Measurements from ENCODE around the gene CCN6. TPM values are rescaled to one million over a fixed set of nuclear protein-coding genes. Genes with fewer than 3 reads are reported as not detected.

Gene CCN6
- total and polyA plus RNA-seq, 11 donors: not detected

GRCh38 chr6:112034616-112034995 lies 19.3 kb upstream of the CCN6 start:
- Histone ChIP-seq H3K4me1 (peaks cover 0 to 52% (median 11%) of the 10 kb centered on the region in 12 donors), H3K27me3 (no peaks in the 10 kb centered on the region), H3K27ac (peak overlapping the region in 6 of 12 donors; percentile 1 to 61 (median 37)), H3K4me3 (no peak overlapping the region), H3K36me3 (no peaks in the 10 kb centered on the region), H3K9me3 (no peaks in the 10 kb centered on the region)
- no peak for DNase-seq
- ATAC-seq: no peak
- TF ChIP-seq POLR2A (IDR thresholded peaks at IDR 0.05) (no peak), CTCF (IDR thresholded peaks at IDR 0.05) (no peak)
- WGBS, 4 donors: 93 to 96% (median 94%) methylated on average over 4 of the region's 4 CpGs
- intact Hi-C loops (cut with DNase I): no loop called here

- no peak for DNase-seq
- H3K27me3 ChIP-seq: no peaks in the 10 kb centered on the region
- H3K9me3 ChIP-seq: no peaks in the 10 kb centered on the region
- H3K4me1 ChIP-seq: peaks cover 0 to 42% (median 7%) of the 10 kb centered on the region in 12 donors
- H3K36me3 ChIP-seq: no peaks in the 10 kb centered on the region
- WGBS, 4 donors: 91 to 95% (median 94%) methylated on average over 4 of the region's 4 CpGs
- intact Hi-C loops (cut with DNase I): no loop called here
- no peak overlapping the region for H3K4me3 ChIP-seq
- H3K27ac ChIP-seq: peak overlapping the region in 6 of 12 donors; percentile 2 to 61 (median 36)
- TF ChIP-seq CTCF (IDR thresholded peaks at IDR 0.05) (no peak), POLR2A (IDR thresholded peaks at IDR 0.05) (no peak)
- ATAC-seq: no peak
These were observed 17.7 kb upstream of the CCN6 start for GRCh38 chr6:112036088-112036637.

- no peaks in the 10 kb centered on the region for H3K9me3 ChIP-seq
- no peaks in the 10 kb centered on the region for H3K27me3 ChIP-seq
- DNase-seq (peak in 4 of 5 donors; percentile 35 to 73 (median 52)), ATAC-seq (peak; percentile 14 to 85 (median 75))
- peak overlapping the region in 10 of 12 donors; percentile 37 to 88 (median 60) for H3K27ac ChIP-seq
- H3K4me3 ChIP-seq: no peak overlapping the region
- peaks cover 0 to 41% (median 5%) of the 10 kb centered on the region in 12 donors for H3K4me1 ChIP-seq
- H3K36me3 ChIP-seq: no peaks in the 10 kb centered on the region
- intact Hi-C loops (cut with DNase I): no loop called here
- 60 to 73% (median 67%) methylated on average over 6 to 8 of the region's 8 CpGs for WGBS, 4 donors
- no peak for TF ChIP-seq CTCF (IDR thresholded peaks at IDR 0.05)
These were observed 16.1 kb upstream of the CCN6 start for GRCh38 chr6:112037783-112038216.

GRCh38 chr6:112038268-112038667 lies 15.6 kb upstream of the CCN6 start:
- DNase-seq (no peak), ATAC-seq (no peak)
- intact Hi-C loops (cut with DNase I): no loop called here
- peaks cover 0 to 41% (median 5%) of the 10 kb centered on the region in 12 donors for H3K4me1 ChIP-seq
- H3K27ac ChIP-seq: peak overlapping the region in 11 of 12 donors; percentile 1 to 88 (median 55)
- H3K9me3 ChIP-seq: no peaks in the 10 kb centered on the region
- H3K27me3 ChIP-seq: no peaks in the 10 kb centered on the region
- WGBS, 4 donors: 79 to 87% (median 86%) methylated on average over 5 of the region's 5 CpGs
- no peak for TF ChIP-seq CTCF (IDR thresholded peaks at IDR 0.05)
- no peak for TF ChIP-seq POLR2A (IDR thresholded peaks at IDR 0.05)
- no peak overlapping the region for H3K4me3 ChIP-seq
- H3K36me3 ChIP-seq: no peaks in the 10 kb centered on the region
